Fibroblast of lung (primary cell): ENCODE data around the gene TMEM184B.

ENCODE experiments used
- CTCF ChIP-seq, 2 donors: IDR thresholded peaks in 1 of 2; conservative IDR thresholded peaks in 1 of 2; 1 replicate in 1 of 2; 2 replicates in 1 of 2; pipeline ENCODE4 v1.5.1; 2011 to 2012; ENCODE audit warnings: low read length in 2 of 2, control low read depth in 1 of 2, inconsistent platforms in 1 of 2, low read depth in 1 of 2, mild to moderate bottlenecking in 1 of 2
- EZH2 ChIP-seq: IDR thresholded peaks from 2 replicates; pipeline ENCODE4 v1.5.1; 2012; ENCODE audit warnings: low read length, control low read depth, mild to moderate bottlenecking; ENCODE audit errors: missing control alignments

DNA sequence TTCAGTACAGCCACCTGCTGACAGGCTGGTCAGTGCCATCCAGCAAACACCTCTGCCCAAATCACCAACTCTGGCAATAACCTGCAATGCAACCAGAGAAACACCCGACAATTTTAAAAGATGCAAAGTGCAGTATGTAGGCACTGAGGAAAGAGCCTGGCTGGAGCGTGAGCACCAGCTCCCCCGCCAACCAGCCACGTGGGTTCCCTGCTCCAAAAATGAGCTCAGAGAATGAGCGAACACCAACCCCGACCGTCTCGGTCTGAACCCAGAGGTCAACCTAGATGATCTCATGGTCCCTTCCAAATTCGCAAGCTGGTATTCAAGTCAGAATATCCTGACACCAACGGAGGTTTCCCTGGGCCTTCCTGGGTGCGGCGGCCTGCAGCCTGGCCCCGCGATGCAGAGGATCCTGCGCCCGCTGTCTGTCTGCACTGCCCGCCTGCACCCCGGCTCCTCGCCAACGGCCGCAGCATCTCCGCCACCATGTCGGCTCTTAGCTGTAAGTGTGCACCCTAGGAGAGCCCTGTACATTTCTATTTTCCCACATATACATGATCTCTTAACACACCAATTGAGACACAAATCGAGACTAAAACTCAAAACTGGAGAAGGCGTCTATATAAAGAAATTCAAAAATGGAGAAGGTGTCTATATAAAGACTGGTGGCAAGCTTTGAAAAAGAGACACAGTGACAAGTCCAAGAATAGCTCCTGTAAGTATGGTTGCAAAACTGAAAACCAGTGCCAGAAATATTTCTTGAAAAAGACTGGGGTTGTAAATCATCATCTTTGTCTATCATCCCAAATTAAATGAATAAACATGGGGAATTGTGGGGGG is 22.8 kb downstream of the TMEM184B start:
- no peak for TF ChIP-seq CTCF (conservative IDR thresholded peaks at IDR 0.05 in 1 of 2, IDR thresholded peaks at IDR 0.05 in 1 of 2; ENCODE audit: low read depth in 1 of 2, low read length in 2 of 2)
- no peak for TF ChIP-seq EZH2
